Activated T-helper 1 cell treated with anti-CD3 and anti-CD28 coated beads, Interleukin-12 subunit alpha, Interleukin-12 subunit beta, Interleukin-2, Interleukin-4 antibody, amounts not matched to agents 30 ng/mL and 10 ng/mL and 1 ng/mL, durations not matched to agents 14 hours and 24 hours and 36 hours (primary cell): Measurements from ENCODE around the gene PPP4R1. TPM values are rescaled to one million over a fixed set of nuclear protein-coding genes. Genes with fewer than 3 reads are reported as not detected.

ENCODE experiments used
- total RNA-seq: library from RNA; stranded (reverse); gene quantifications from 2 replicates; pipeline ENCODE4 v1.2.3, GENCODE V29; 2022

The PPP4R1 gene
- total RNA-seq, 1 donor from 2014 or later, result 49.5 TPM

Other genes with a start within 250 kb of the PPP4R1 start
- gene RALBP1, start 139.0 kb downstream of the PPP4R1 start, total RNA-seq, result 40.9 and 42.4 TPM in 2 replicates
- 0.13 and 0.78 TPM in 2 replicates for gene RAB31, start 93.7 kb upstream of the PPP4R1 start, total RNA-seq